ENCODE results near the gene WDR1.

- peak in 3 of 6 experiments; percentile 13 to 36 (median 31) for TF ChIP-seq CTCF (IDR thresholded peaks at IDR 0.05)
- TF ChIP-seq POLR2A (IDR thresholded peaks at IDR 0.05): no peak
Observed at GRCh38 chr4:10160281-10160856, 43.8 kb upstream of the WDR1 start.

Data from thyroid gland (tissue), 4 donors.